Hepatocyte (in vitro differentiated cells): ENCODE data around the gene SLC6A20.

Experiments
- EZH2 ChIP-seq: fragments of 200-600 bp; sonication (generic); IDR thresholded peaks from 2 replicates; pipeline ENCODE4 v1.6.1; 2016; ENCODE audit warnings: antibody characterized with exemption, mild to moderate bottlenecking, borderline replicate concordance
- TF ChIP-seq, protein P1 (sequence below): fragments of 200-600 bp; sonication (generic); IDR thresholded peaks from 2 replicates; pipeline ENCODE4 v1.5.1; 2016; ENCODE audit warnings: antibody characterized with exemption, mild to moderate bottlenecking; ENCODE audit not compliant: poor library complexity

DNA sequence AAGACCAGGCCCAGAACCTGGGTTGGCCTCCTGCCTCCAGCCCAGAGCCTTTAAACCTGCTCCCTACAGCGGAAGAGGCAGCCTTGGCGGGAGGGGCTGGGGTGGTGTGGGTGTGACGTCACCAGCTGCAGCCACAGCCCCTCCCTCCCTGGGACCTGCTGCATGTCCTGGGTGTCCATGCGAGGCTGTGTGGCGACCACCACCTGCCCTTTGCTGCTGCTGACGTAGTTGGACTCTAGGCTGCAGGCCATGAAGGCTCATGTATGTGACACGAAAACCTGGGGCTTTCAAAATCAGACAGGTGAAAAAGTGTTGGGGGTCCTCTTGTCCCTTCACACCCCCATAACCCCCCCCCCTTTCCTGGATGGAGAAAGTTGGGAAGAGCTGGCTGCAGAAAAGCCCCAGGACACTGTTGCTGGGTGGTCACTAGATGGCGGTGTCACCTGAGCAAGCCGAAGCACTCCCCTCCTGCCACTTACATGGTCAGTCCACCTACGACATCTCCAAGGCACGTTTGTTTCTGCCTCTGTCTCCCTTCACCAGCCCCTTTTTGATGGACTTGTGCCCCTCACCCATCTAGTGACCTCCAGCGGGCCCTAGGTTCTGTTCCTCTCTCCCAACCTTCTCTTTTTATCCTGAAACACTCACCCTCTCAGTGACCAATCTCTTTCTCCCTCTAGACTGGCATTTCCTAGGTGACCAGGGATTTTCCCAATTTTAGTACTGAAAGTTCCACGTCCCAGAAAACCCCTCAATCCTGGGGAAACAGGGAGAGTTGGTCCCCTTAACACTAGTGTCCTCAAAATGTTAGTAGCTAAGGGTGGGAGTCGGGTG is 35.2 kb downstream of the SLC6A20 start:
- TF ChIP-seq, protein P1, sequence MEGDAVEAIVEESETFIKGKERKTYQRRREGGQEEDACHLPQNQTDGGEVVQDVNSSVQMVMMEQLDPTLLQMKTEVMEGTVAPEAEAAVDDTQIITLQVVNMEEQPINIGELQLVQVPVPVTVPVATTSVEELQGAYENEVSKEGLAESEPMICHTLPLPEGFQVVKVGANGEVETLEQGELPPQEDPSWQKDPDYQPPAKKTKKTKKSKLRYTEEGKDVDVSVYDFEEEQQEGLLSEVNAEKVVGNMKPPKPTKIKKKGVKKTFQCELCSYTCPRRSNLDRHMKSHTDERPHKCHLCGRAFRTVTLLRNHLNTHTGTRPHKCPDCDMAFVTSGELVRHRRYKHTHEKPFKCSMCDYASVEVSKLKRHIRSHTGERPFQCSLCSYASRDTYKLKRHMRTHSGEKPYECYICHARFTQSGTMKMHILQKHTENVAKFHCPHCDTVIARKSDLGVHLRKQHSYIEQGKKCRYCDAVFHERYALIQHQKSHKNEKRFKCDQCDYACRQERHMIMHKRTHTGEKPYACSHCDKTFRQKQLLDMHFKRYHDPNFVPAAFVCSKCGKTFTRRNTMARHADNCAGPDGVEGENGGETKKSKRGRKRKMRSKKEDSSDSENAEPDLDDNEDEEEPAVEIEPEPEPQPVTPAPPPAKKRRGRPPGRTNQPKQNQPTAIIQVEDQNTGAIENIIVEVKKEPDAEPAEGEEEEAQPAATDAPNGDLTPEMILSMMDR, result peak; percentile 76
- no peak for TF ChIP-seq EZH2
